DMS 273 treated with DMSO at 0.1 percent for 48 hours (cell line): Measurements from ENCODE around the gene RAB36.

Experiments
- DNase-seq: peaks from one replicate; lab custom pipeline; 2025; lab: John Stamatoyannopoulos, UW

The RAB36 gene

DNA sequence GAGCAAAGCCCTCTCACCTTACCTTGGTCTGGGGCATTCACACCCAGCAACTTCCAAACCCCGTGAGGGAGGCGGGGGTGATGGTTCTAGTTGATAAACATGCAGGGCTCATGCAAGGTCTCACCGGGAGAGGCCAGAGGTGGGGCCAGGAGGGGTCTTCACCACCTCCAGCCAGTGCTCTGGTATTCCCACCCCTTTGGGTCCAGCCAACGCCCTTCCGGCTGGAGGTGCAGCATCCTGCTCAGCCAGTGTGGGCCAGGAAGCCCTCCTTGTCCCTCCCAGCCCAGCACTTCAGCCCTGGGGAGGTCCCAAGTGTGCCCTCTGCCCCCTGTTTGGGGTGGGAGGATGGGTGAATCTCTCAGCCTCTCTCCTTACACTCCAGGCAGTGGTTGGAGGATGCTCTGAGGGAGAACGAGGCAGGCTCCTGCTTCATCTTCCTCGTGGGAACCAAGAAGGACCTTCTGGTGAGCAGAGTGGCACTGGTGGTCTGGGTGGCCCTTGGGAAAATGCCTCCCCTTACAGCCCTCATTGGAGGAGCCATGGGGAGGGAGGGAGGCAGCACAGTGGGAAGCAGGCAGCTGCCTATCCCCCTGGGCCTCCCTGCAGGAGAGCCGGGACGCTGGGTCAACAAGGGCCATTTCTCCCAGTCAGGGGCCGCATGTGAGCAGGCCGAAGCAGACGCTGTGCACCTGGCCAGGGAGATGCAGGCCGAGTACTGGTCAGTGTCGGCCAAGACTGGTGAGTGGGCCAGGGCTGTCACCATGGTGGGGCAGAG is 13.4 kb downstream of the RAB36 start:
- no peak for DNase-seq

DNA sequence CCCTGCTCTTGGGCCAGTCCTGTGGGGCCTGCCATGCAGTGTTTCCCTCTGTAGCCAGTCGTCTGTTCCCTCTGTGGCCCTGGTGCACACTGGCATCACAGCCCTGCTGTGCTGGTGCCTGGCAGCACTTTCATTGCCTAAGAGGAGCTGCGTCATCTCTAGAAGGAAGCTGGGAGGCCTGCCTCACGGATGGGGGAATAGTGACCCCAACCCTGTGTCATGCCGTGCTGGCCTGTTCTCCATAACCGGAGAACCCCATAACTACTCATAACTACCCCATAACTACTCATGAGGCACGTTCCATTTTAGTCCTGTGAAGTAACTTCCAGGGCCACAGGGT is 14.0 kb downstream of the RAB36 start:
- no peak for DNase-seq

- DNase-seq, result no peak
These were observed 15.8 kb downstream of the RAB36 start for GRCh38 chr22:23161029-23161428.

DNA sequence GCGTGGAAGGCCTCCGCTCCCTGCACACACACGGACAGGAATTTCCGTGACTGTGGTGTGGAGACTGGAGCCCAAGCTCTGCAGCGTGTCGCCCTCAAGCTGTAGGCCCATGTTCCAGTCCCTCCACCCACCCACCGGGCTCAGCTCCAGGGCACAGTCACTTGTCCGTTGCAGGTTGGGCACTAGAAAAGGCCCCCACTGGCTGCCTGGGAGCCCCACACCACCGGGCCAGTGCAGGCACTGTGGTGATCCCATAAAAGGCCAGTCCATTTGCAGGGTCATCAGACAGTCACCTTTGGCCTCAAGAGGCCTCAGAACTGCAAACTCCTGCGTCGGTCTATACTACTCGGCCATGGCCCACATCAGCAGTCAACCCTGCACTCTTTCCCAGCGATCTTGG is 16.3 kb downstream of the RAB36 start:
- DNase-seq, result no peak

DNA sequence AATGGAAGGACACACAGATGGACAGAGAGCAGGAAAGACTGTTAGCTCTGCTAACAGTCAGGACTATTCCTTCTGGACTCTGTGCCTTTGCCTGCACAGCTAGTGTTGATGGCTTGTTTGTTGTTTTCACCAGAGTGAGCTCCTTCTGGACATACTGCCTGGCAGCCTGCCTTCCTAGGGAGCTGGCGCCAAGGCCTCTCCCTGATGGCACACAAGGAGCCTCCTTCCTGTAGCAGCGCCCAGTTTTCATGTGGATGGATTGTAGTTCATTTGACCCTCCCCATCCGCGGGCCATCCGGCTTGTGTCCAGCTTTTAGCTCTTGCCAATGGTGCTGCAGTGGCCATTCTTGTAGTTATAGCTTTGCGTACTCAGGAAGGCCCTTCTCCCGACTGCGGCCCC is 18.4 kb downstream of the RAB36 start:
- DNase-seq, result peak; percentile 28

DNA sequence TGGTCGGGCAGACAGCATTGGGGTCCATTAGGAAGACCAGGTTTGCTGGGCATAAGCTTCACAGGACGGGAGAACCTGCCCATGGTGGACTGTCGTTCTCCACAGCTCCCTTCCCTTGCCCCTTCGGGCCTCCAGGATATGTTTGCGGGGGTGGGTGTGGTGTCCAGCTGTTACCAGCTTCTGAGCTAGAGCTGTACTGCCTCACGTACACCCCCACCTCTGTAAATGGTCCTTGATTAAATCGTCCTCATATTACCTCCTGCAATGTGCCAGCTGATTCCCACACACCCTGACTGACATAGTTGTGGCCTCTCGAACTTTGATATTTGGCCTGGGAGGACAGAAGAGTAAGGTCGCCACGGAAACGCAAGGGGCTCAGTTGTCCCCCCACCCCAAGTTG is 18.8 kb downstream of the RAB36 start:
- DNase-seq, result peak; percentile 53

- no peak for DNase-seq
These were observed 21.0 kb downstream of the RAB36 start for GRCh38 chr22:23166042-23166831.

DNA sequence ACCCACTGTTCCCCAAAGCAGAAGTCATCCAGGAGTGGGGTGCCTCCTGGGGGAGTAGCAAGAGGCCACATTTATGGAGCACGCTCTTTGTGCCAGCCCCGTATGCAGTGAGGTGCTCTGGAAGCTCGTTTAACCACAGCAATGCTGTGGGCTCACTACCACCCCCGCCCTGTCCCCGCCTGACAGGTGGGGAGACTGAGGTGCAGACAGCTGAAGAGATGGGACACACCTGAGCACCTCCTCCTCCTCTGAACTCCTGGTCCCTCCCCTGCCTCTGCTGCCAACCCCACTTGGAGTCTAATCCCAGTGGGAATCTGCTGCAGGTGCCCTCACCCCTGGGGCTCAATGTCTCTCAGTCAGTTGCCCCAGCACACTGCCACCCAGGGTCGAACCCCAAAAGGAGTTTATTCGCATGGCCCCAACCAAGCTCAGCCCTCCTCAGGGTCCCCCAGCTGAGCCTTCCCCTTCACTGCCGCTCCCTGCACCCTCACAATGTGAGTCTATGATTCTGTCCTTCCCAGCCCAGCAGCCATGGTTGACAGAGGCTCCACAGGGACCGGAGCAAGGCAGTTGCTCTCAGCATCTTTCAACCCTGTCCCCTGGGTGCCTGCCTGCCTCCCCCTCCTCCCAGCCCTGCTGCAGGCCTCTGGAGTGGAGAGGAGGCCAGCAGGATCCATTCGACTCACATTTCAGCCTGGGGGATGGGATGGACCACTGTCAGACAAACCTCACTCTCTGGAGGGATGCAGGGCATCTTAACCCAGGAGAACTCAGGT is 21.8 kb downstream of the RAB36 start:
- DNase-seq, result no peak

- peak; percentile 27 for DNase-seq
These were observed 23.2 kb downstream of the RAB36 start for GRCh38 chr22:23168391-23169042.

GRCh38 chr22:23169043-23169406 is 23.7 kb downstream of the RAB36 start:
- DNase-seq, result no peak

GRCh38 chr22:23175817-23176644 is 30.8 kb downstream of the RAB36 start:
- peak; percentile 60 for DNase-seq

GRCh38 chr22:23176645-23177027 is 31.4 kb downstream of the RAB36 start:
- no peak for DNase-seq

DNA sequence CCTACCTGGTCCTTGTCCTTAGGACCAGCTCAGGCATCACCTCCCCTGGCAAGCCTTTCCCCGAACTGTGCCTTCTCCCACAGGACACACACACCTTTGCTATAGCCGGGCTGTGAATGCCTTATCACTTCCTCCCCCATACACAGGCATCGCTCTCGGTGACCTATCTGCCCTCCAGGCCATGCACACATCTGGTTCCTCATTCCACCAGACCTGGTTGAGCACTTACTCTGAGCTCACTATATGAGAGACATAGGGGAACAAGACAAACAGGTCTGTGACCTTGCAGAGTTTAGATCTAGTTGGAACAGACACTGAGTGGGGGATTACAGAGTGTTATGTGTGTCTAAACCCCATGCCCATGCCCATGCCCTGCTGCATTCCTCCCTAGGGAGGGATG is 31.9 kb downstream of the RAB36 start:
- no peak for DNase-seq

DNA sequence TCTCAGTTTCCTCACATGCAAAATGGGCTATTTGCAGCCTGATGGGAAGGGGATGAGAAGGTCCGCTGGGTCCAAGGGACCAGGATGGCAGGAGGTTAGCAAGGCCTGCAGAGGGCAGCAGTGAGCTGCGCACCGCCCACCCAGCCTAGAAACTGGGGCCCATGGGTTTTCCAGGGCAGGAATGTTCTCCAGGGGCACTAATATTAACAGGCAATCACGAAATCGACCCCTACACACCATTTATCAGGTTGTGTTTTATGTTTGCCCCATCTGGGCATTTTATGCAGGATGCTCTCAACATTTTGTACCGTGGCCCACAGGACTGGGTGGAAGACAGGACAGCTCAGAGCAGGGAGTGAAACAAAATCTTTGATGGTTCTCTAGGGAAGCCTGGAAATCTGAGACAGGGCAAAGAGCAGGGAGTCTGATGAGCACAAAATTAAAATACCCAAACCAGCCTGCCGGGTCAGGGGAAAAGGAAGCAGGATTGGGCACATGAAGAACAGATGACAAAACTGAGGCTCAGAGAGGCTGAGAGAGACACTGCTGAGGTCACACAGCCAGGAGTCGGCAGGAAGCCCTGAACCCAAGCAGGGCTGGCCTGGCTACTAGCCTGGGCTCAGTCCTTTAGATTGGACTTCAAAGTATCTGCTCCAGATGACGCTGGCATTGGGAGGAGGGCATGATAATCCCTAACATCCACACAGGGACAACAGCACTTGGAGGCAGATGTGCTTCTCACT is 33.4 kb downstream of the RAB36 start:
- no peak for DNase-seq

- DNase-seq, result no peak
These were observed 34.4 kb downstream of the RAB36 start for GRCh38 chr22:23179381-23180299.

- DNase-seq, result no peak
These were observed 35.1 kb downstream of the RAB36 start, which contains the start of gene BCR for GRCh38 chr22:23180301-23180892. Gene BCR (plus strand): TSS chr22:23180509. CDS start chr22:23180961, 452 bp downstream.

GRCh38 chr22:23180893-23181720 is 35.8 kb downstream of the RAB36 start:
- DNase-seq, result no peak

- DNase-seq, result no peak
These were observed 36.5 kb downstream of the RAB36 start for GRCh38 chr22:23181721-23182308.
